ENCODE data around the gene DOK4.

Gene DOK4

DNA sequence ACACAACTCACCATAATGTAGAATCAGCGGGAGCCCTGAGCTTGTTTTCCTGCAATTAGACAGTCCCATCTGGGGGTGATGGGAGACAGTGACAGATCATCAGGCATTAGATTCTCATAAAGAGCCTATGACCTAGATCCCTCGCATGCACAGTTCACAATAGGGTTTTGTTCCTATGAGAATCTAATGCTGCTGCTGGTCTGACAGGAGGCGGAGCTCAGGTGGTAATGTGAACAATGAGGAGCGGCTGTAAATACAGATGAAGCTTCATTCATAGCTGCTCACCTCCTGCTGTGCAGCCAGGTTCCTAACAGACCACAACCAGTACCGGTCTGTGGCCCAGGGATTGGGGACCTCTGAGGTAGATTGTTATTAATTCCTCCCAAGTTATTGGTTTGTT is 2.9 kb upstream of the DOK4 start:
- FAIRE-seq = no peak
- no peak for DNase-seq (ENCODE audit: insufficient read length, low spot score)

DNA sequence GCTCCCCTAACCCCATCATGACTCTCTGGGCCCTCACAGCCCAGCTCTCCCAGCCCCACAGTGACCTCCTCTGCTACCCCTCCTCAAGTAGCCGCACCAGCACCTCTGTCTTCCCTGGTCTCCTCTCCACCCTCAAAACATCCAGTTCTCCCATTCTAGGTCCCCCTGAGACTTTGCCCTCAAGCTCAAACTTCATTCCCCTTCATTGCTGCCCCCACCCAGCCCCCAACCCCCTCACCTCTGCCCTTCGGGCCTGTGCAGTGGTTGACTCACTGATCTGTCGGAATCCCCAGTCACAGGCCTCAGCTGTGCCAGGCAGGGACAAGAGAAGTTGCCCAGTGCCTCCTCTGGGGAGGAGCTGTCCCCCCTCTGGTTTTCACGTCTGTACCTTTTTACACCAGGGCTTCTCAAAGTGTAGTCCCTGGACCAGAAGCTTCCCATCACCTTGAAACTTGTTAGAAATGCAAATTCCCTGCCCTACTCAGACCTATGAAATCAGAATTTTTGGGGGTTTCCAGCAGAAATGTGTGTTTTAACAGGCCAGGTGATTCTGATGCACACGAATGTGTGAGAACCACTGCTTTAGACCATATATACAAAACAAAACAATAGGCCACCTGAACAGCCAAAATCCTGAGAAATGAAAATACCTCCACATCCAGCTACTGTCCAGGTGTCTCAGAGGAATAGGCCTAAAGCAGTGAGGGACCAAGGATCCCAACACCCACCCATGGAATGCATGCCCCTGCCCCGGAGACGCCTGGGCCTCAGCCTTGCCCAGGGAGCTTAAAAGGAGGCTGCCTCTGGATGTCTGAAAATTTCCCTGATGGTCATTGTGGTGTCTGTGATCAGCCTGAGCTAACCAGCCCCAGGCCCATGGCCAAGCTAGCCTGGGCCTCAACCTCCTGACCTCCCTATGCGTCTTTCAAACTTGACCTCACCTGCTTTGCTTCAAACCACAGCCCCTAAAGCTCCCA is 853 bp upstream of the DOK4 start:
- no peak for DNase-seq (ENCODE audit: insufficient read length, low spot score)
- no peak for FAIRE-seq
- TF ChIP-seq, protein P1, sequence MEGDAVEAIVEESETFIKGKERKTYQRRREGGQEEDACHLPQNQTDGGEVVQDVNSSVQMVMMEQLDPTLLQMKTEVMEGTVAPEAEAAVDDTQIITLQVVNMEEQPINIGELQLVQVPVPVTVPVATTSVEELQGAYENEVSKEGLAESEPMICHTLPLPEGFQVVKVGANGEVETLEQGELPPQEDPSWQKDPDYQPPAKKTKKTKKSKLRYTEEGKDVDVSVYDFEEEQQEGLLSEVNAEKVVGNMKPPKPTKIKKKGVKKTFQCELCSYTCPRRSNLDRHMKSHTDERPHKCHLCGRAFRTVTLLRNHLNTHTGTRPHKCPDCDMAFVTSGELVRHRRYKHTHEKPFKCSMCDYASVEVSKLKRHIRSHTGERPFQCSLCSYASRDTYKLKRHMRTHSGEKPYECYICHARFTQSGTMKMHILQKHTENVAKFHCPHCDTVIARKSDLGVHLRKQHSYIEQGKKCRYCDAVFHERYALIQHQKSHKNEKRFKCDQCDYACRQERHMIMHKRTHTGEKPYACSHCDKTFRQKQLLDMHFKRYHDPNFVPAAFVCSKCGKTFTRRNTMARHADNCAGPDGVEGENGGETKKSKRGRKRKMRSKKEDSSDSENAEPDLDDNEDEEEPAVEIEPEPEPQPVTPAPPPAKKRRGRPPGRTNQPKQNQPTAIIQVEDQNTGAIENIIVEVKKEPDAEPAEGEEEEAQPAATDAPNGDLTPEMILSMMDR (IDR thresholded peaks at IDR 0.05; ENCODE audit: insufficient read depth, missing control alignments) = no peak

More for the DNA sequence above, 2.9 kb upstream of the DOK4 start:
- TF ChIP-seq, protein P1 (IDR thresholded peaks at IDR 0.05; ENCODE audit: insufficient read depth, missing control alignments) = no peak

DNA sequence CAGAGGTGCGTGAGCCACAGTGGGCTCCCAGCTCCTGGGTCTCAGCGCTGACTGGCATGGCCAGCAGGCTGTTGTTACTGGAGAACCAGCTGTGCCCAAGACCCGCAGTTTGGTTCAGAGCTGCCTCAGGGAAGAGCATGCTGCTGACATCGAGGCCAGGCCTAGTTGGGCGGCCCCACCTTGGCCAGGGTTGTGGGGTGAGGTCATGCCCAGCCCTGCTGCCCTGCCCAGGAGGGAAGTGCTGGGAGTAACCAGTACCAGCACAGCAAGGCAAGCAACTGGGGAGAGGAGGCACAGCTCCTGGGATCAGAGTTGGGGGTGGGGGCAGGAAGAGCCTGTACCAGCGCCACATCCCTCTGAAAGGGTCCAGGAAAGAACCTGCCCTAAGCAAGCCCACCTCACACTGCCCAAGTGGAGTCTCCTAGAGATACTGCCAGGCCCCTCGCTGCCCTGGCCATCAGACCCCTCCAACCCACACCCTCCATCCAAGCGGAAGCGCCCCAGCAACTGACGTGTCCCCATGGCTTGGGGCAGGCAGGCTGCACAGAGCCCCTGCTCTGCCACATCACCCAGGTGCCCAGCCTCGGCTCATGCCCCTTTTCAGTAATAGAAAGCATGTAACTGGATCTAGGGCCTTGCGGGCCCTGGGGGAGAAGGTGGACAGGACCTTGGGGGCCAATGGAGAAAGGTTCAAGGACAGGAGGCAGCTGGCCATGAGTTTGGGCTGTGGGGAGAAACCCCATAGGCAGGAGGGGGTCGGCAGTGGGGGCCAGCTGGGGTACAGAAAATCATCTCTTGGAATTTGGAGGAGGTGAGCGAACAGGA is 990 bp downstream of the DOK4 start:
- FAIRE-seq (no peak), DNase-seq (ENCODE audit: insufficient read length, low spot score) (no peak)
- TF ChIP-seq, protein P1 (IDR thresholded peaks at IDR 0.05; ENCODE audit: insufficient read depth, missing control alignments) = no peak

DNA sequence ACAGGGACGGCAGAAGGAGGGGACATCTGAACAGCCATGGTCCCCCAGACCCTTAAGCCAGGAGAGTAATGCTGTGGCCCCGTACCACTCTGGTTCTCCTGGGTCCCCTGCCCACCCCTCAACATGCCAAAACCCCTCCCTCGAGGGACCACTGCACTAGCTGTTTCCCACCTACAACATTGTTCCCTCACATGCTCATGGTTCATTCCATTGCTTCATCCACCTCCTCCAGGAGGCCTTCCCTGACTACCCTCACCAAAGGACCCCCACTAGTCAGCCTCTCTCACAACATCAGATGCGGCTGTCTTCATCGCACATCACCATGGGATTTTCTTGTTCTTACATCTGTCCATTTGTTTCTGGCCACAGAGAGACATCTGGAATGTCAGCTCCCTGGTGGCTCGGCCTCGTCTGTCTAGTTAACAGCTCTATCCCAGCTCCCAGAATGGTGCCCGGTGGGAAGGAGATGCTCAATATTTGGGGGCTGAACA is 1.7 kb downstream of the DOK4 start:
- TF ChIP-seq, protein P1 (IDR thresholded peaks at IDR 0.05; ENCODE audit: insufficient read depth, missing control alignments) = no peak
- DNase-seq (ENCODE audit: insufficient read length, low spot score) = no peak
- no peak for FAIRE-seq

DNA sequence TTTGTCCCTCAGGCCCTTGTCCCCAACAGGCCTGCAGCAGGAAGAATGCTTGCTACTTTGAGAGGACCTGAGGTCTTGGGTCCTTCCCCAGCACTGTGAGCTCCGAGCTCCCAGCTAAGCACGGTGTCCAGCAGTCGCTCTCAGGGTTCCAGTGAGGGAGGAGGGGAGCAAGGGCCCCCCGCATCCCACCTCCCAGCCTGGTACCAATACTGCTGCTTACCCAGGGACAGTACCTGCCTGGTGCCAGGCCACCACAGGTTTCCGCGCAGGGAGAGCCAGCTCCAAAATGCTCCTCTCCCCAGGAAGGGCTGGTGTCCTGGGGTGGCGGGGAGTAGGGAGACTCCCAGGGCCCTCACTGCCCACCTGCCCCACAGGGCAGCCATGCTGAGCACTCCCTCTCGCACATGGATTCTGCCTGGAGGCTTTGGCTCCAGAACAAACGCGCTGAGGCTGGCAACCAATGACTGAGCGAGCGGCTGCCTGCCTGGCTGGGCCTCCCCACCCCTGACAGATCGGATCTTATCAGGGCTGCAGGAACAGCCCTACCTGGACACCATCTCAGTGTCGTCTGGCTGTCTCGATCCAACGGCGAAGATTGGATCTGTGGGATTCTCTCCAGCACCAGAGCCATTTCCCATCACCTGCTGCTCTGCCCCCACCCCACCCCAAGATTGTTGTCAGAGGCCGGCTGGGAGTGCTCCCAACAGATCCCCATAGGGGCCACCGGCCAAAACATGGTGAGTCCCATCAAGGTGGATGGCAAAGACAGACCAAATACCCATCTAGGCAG is 2.4 kb downstream of the DOK4 start:
- TF ChIP-seq, protein P1 (IDR thresholded peaks at IDR 0.05; ENCODE audit: insufficient read depth, missing control alignments) = no peak
- DNase-seq (ENCODE audit: insufficient read length, low spot score) (no peak), FAIRE-seq (no peak)

DNA sequence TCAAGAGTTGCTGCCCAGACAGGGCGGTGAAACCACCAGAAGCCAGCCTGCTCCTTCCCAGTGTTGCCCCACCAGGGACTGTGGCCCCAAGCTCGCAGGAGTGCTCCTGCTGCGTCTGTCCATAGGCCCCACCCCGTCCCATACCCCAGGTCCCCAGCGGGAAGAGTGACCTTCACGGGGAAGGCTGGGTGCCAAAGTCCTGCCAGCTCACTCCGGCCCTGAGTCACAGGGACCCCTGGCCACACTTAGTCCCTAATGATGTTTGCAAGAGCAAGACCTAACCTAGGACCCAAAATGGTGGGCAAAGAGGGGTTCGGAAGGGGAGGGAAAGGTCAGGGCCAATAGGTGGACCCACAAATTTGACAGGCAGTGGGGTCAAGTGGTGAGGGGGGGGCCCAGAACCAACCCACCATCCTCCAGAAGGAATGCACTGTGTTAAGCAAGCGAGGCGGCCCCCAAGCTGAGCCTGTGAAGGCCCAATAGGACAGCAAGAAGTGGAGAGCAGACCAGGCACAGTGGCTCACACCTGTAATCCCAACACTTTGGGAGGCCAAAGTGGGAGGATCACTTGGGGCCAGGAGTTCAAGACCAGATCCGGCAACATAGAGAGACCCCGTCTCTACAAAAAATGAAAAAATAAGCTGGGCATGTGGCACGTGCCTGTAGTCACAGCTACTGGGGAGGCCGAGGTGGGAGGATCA is 3.3 kb downstream of the DOK4 start:
- FAIRE-seq (no peak), DNase-seq (ENCODE audit: insufficient read length, low spot score) (no peak)
- TF ChIP-seq, protein P1 (IDR thresholded peaks at IDR 0.05; ENCODE audit: insufficient read depth, missing control alignments) = no peak

Data from D721Med (cell line).